Activated naive CD4-positive, alpha-beta T cell treated with anti-CD3 and anti-CD28 coated beads for 36 hours (primary cell): ENCODE measurements around the gene WDR45B. TPM values are rescaled to one million over a fixed set of nuclear protein-coding genes. Genes with fewer than 3 reads are reported as not detected.
"Not testable (repeated sequence)": the region's sequence is repeated elsewhere in the genome, so short reads cannot be mapped to it uniquely, and the experiment has no call there.

Experiments used
- CTCF ChIA-PET: fragments of 350-600 bp; sonication (Branson Sonifier 250); formaldehyde crosslinking; loops from one replicate; lab custom pipeline; 2021; ENCODE audit warnings: antibody characterized with exemption; lab: Charles Lee
- DNase-seq: peaks from one replicate; pipeline ENCODE4 v3.0.0-alpha.2; 2020
- H3K27ac Mint-ChIP-seq: one replicate; pipeline ENCODE4 v1.8.0; 2021; ENCODE audit warnings: mild to moderate bottlenecking, mixed read lengths
- H3K27me3 Mint-ChIP-seq: one replicate; pipeline ENCODE4 v1.8.0; 2021; ENCODE audit warnings: low read depth, mixed read lengths
- H3K36me3 Mint-ChIP-seq: one replicate; pipeline ENCODE4 v1.8.0; 2021; ENCODE audit warnings: low read depth, mixed read lengths
- H3K4me1 Mint-ChIP-seq: one replicate; pipeline ENCODE4 v1.8.0; 2021; ENCODE audit warnings: low read depth, mixed read lengths
- H3K4me3 Mint-ChIP-seq: one replicate; pipeline ENCODE4 v1.8.0; 2021; ENCODE audit warnings: mild to moderate bottlenecking, moderate library complexity, mixed read lengths
- H3K9me3 Mint-ChIP-seq: one replicate; pipeline ENCODE4 v1.8.0; 2021; ENCODE audit warnings: mixed read lengths
- intact Hi-C: fragments of 100-400 bp; cut with micrococcal nuclease; formaldehyde crosslinking; loops from one replicate; pipeline ENCODE4 v1.15.1; 2023
- total RNA-seq, 2 experiments: library from RNA; stranded (reverse); gene quantifications; one replicate each; pipeline ENCODE4 v1.2.3, GENCODE V29; 2021

The WDR45B gene
- total RNA-seq, 2 experiments from 2014 or later, result 23.2 to 25.0 TPM

DNA sequence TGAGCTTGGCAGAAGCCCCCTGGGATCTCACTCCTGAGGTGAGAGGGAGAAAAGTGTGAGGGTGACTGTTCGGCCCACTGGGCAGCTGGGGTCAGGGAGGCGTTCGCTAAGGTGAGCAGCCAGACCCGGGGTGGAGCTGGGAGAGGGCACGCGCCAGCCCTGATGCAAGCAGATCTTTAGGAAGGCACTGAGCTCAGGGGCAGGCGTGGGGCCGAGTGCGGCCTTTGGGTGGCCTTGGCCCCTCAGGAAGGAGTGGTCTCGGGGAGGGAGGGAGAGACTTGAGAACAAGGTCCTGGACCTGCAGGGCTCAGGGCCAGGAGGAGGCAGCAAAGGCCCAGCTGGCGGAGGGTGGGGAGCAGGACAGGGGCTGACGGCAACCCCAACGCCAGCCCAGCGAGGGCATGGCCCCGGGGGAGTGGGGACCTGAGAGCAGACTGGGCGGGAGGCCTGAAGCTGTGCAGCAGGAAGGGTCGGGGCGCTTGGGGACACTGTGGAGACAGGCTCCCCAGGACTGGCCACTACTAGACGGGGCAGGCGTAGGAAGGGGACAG is 14.5 kb upstream of the WDR45B start:
- no peak overlapping the region for H3K27ac Mint-ChIP-seq
- H3K36me3 Mint-ChIP-seq, result no peaks in the 10 kb centered on the region
- no peak for DNase-seq
- intact Hi-C loops, result no loop called here
- CTCF ChIA-PET, result no interaction called here
- H3K4me3 Mint-ChIP-seq, result no peak overlapping the region
- no peaks in the 10 kb centered on the region for H3K27me3 Mint-ChIP-seq
- no peaks in the 10 kb centered on the region for H3K9me3 Mint-ChIP-seq
- H3K4me1 Mint-ChIP-seq, result no peaks in the 10 kb centered on the region

GRCh38 chr17:82661717-82662683 is 13.8 kb upstream of the WDR45B start:
- Mint-ChIP-seq H3K36me3 (no peaks in the 10 kb centered on the region), H3K27ac (no peak overlapping the region), H3K4me3 (no peak overlapping the region), H3K9me3 (no peaks in the 10 kb centered on the region), H3K4me1 (no peaks in the 10 kb centered on the region), H3K27me3 (no peaks in the 10 kb centered on the region)
- DNase-seq, result no peak
- intact Hi-C loops, result no loop called here
- CTCF ChIA-PET, result no interaction called here

DNA sequence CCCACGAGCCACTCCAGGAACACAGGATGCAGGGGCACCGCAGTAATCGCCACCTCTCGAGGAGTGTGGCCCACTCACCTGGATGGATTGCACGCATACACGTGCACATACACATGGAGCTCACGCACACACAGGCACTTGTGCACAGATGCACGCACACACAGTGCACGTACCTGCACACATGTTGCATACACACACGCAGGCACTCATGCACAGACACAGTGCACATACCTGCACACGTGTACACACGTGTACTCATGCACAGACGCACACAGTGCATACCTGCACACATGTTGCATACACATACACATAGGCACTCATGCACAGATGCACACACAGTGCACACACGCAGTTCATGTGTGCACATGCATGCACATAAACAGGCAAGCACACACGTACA is 11.6 kb upstream of the WDR45B start:
- Mint-ChIP-seq H3K4me3 (no peak overlapping the region), H3K4me1 (no peaks in the 10 kb centered on the region), H3K36me3 (no peaks in the 10 kb centered on the region), H3K27ac (no peak overlapping the region), H3K9me3 (no peaks in the 10 kb centered on the region), H3K27me3 (no peaks in the 10 kb centered on the region)
- CTCF ChIA-PET, result no interaction called here
- no peak for DNase-seq
- intact Hi-C loops, result no loop called here

DNA sequence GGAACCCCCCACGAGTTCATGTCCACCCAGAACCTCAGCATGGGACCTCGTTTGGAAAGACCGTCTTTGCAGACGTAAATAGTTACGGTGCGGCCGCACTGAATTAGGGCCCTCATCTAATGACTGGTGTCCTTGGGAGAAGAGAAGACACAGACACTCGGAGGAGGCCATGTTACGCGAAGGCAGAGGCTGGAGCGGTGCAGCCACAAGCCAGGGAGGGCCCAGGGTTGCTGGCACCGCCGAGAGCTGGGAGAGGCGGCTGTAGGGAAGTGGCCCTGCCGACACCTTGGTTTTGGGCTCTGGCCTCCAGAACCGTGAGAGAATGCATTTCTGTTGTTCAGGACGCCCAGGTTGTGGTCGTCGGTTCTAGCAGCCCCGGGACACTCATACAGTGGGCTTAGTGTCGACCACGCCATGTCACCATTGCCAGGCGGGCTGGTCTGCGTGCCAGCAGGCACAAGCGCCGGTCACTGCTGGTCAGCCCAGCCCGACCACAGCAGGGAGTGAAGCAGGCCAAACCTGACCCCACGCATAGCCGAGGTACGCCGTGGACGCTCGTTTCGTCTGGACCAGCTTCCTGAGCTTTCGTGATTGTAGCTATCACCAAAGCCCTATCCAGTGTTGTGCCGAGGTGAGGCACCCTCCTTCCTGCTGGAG is 10.7 kb upstream of the WDR45B start:
- no peaks in the 10 kb centered on the region for H3K36me3 Mint-ChIP-seq
- no peaks in the 10 kb centered on the region for H3K9me3 Mint-ChIP-seq
- CTCF ChIA-PET, result no interaction called here
- intact Hi-C loops, result no loop called here
- H3K27ac Mint-ChIP-seq, result no peak overlapping the region
- H3K27me3 Mint-ChIP-seq, result no peaks in the 10 kb centered on the region
- no peak for DNase-seq
- no peak overlapping the region for H3K4me3 Mint-ChIP-seq
- no peaks in the 10 kb centered on the region for H3K4me1 Mint-ChIP-seq

DNA sequence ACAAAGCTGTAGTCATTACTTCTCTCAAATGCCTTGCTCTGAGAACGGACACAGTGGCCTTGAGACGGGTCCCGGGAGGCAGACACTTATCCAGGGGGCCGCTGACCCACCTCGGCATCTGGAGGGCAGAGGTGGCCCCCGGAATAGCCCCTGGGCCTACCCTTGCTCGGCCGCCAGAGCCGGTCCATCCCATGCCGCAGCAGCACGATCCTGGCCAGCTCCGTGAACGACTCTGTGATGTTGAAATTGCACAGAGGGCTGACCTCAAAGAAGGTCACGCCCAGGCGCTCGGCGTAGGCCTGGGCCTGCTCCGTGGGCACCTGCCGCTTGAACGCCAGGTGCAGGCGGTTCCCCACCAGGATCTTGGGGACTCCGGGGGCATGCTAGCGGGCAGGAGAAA is 10.1 kb upstream of the WDR45B start:
- CTCF ChIA-PET, result no interaction called here
- no peak for DNase-seq
- H3K27ac Mint-ChIP-seq, result no peak overlapping the region

DNA sequence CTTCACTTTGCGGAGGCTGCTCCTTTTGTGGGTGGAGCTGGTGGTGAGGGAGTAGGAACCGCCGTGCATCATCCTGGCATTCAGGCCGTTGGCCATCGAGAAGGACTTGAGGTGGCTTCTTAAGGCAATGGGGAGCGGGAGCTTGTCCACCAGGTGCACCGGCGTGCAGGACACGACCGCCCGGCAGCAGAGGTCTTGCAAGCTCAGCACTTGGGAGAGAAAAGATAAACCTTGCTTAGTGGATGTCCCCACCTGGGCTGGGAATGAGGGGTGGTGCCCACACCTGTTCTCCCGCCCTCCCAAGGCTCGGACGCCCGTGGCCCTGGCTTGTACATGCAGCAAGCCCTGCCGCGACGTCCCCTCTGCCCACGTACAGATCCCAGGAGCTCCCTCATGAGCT is 9.7 kb upstream of the WDR45B start:
- intact Hi-C loops, result no loop called here
- no peak overlapping the region for H3K4me3 Mint-ChIP-seq
- H3K36me3 Mint-ChIP-seq, result no peaks in the 10 kb centered on the region
- DNase-seq, result no peak
- H3K27me3 Mint-ChIP-seq, result no peaks in the 10 kb centered on the region
- no peaks in the 10 kb centered on the region for H3K9me3 Mint-ChIP-seq
- H3K4me1 Mint-ChIP-seq, result no peaks in the 10 kb centered on the region
- CTCF ChIA-PET, result no interaction called here
- H3K27ac Mint-ChIP-seq, result no peak overlapping the region

More for the DNA sequence above, 10.1 kb upstream of the WDR45B start:
- H3K36me3 Mint-ChIP-seq, result no peaks in the 10 kb centered on the region
- intact Hi-C loops, result no loop called here
- no peaks in the 10 kb centered on the region for H3K9me3 Mint-ChIP-seq
- H3K27me3 Mint-ChIP-seq, result no peaks in the 10 kb centered on the region
- no peaks in the 10 kb centered on the region for H3K4me1 Mint-ChIP-seq
- no peak overlapping the region for H3K4me3 Mint-ChIP-seq

GRCh38 chr17:82656266-82656665 is 8.0 kb upstream of the WDR45B start:
- DNase-seq, result no peak
- H3K27ac Mint-ChIP-seq, result no peak overlapping the region
- H3K4me1 Mint-ChIP-seq, result no peaks in the 10 kb centered on the region
- CTCF ChIA-PET, result no interaction called here
- H3K36me3 Mint-ChIP-seq, result no peaks in the 10 kb centered on the region
- no peaks in the 10 kb centered on the region for H3K9me3 Mint-ChIP-seq
- H3K27me3 Mint-ChIP-seq, result no peaks in the 10 kb centered on the region
- H3K4me3 Mint-ChIP-seq, result no peak overlapping the region
- intact Hi-C loops, result no loop called here

DNA sequence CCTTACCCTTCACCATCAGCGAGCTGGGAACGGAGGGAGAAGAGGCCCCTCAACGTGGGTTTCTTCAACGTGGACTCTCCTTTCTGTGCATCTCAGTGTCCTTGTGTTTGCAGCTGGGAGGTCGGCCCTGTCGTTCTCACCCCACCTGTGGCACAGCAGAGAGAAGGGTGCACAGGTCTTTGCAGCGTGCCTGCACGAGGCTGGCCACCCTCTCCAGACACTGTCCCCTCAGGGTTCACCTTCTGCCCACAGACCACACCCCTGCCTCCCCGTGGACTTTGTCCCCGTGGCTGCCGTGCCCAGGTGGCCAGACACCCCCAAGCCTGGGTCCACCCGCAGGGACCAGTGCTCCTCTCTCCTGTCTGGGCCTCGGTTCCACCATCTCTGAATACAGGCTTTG is 7.3 kb upstream of the WDR45B start:
- CTCF ChIA-PET, result no interaction called here
- intact Hi-C loops, result no loop called here
- Mint-ChIP-seq H3K4me3 (no peak overlapping the region), H3K4me1 (no peaks in the 10 kb centered on the region), H3K36me3 (no peaks in the 10 kb centered on the region), H3K9me3 (no peaks in the 10 kb centered on the region), H3K27me3 (no peaks in the 10 kb centered on the region), H3K27ac (no peak overlapping the region)
- DNase-seq, result no peak

- Mint-ChIP-seq H3K4me3 (no peak overlapping the region), H3K36me3 (no peaks in the 10 kb centered on the region), H3K27ac (no peak overlapping the region), H3K4me1 (no peaks in the 10 kb centered on the region), H3K9me3 (no peaks in the 10 kb centered on the region), H3K27me3 (no peaks in the 10 kb centered on the region)
- DNase-seq, result no peak
- intact Hi-C loops, result no loop called here
- CTCF ChIA-PET, result no interaction called here
These were observed 6.8 kb upstream of the WDR45B start for GRCh38 chr17:82655038-82655479.

GRCh38 chr17:82654611-82655010 is 6.4 kb upstream of the WDR45B start:
- DNase-seq, intact Hi-C loops, H3K4me1 Mint-ChIP-seq, H3K9me3 Mint-ChIP-seq, CTCF ChIA-PET, H3K27me3 Mint-ChIP-seq, H3K4me3 Mint-ChIP-seq, H3K36me3 Mint-ChIP-seq, H3K27ac Mint-ChIP-seq: not testable (repeated sequence)

DNA sequence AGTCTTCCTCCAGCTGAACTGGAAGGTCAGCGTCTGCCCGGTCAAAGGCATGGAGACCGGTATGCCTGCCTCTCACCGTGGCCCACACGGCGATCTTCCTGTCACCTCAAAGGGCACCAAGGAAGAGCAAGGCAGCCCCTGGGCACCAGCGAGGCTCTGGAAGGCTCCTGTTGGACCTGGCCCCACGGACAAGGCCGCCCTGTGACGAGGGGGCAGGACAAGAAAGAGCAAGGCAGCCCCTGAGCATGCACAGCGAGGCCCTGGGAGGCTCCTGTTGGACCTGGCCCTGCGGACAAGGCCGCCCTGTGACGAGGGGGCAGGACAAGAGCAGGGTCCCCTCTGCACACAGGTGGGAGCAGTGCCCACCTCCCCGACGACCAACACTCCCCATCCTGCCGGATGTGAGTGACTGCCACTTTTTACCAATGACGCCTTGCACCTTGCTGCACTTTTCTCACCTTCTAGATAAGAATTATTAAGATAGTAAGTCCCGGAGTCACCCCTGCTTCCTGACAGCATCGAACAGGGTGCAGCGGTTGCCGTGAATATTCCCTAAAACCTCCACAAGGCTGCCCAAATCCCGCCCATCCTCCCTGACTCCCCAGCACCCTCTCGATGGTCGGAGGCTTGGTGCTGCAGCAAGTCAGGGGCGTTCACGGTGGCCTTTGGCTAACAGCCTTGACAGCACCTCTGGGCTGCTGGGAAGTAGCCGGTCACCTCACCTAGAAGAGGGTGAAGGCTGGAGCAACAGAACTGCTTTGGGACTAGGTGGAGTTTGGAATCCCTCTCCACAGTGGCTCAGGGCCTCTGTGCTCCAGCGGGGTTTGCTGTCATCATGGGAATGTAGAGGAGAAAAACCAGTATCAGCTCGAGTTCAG is 5.6 kb upstream of the WDR45B start:
- H3K4me1 Mint-ChIP-seq, result no peaks in the 10 kb centered on the region
- intact Hi-C loops, result no loop called here
- no peaks in the 10 kb centered on the region for H3K36me3 Mint-ChIP-seq
- DNase-seq, result no peak
- H3K4me3 Mint-ChIP-seq, result no peak overlapping the region
- H3K27ac Mint-ChIP-seq, result no peak overlapping the region
- no peaks in the 10 kb centered on the region for H3K27me3 Mint-ChIP-seq
- no peaks in the 10 kb centered on the region for H3K9me3 Mint-ChIP-seq
- CTCF ChIA-PET, result no interaction called here

GRCh38 chr17:82650723-82651122 is 2.5 kb upstream of the WDR45B start:
- H3K27me3 Mint-ChIP-seq, result no peaks in the 10 kb centered on the region
- no peak overlapping the region for H3K27ac Mint-ChIP-seq
- H3K4me1 Mint-ChIP-seq, result peaks cover 13% of the 10 kb centered on the region
- H3K36me3 Mint-ChIP-seq, result peaks cover 2% of the 10 kb centered on the region
- no peak overlapping the region for H3K4me3 Mint-ChIP-seq
- H3K9me3 Mint-ChIP-seq, result no peaks in the 10 kb centered on the region
- no peak for DNase-seq
- CTCF ChIA-PET, result interaction anchor here (0.6 kb wide), 1 partner anchor 443 kb away, joined by 3 read pairs; no protein-coding TSS in a partner anchor
- intact Hi-C loops, result no loop called here
